Left ventricle myocardium inferior (tissue), 1 donor: ENCODE data around the gene LARP1. TPM values are rescaled to one million over a fixed set of nuclear protein-coding genes. Genes with fewer than 3 reads are reported as not detected.
"Not testable (repeated sequence)": the region's sequence is repeated elsewhere in the genome, so short reads cannot be mapped to it uniquely, and the experiment has no call there.

Experiments
- DNase-seq: peaks from one replicate; pipeline ENCODE4 v3.0.0-alpha.2; 2020
- H3K27ac ChIP-seq: fragments of 200-600 bp; replicated peaks from 2 replicates; pipeline ENCODE4 v1.8.0; 2021
- H3K27me3 ChIP-seq: fragments of 200-600 bp; 2 replicates; pipeline ENCODE4 v1.8.0; 2021; ENCODE audit warnings: low read depth
- H3K36me3 ChIP-seq: fragments of 200-600 bp; 2 replicates; pipeline ENCODE4 v1.8.0; 2021
- H3K4me1 ChIP-seq: fragments of 200-600 bp; 2 replicates; pipeline ENCODE4 v1.8.0; 2021
- H3K4me3 ChIP-seq: fragments of 200-600 bp; 2 replicates; pipeline ENCODE4 v1.8.0; 2021; ENCODE audit warnings: mild to moderate bottlenecking, moderate library complexity
- H3K9me3 ChIP-seq: fragments of 200-600 bp; replicated peaks from 2 replicates; pipeline ENCODE4 v1.8.0; 2021
- CTCF ChIP-seq: fragments of 200-600 bp; IDR thresholded peaks from 2 replicates; pipeline ENCODE4 v1.8.0; 2021; ENCODE audit warnings: antibody characterized with exemption, mild to moderate bottlenecking, borderline replicate concordance
- intact Hi-C: fragments of 100-400 bp; cut with micrococcal nuclease; formaldehyde crosslinking; loops from one replicate; pipeline ENCODE4 v1.11.0; 2022
- total RNA-seq: library from RNA; stranded (reverse); fragmentation: NEBNext Ultra II Directional; extraction: Animal tissue kit (Norgen Biotek cat#: 25700); gene quantifications from one replicate; pipeline ENCODE4 v1.2.1, GENCODE V29; 2021
- donor health status: DM: no; HTN: yes; CAD: no; lungs with severe emphysema.

The LARP1 gene
- total RNA-seq, 1 donor from 2014 or later, result 148 TPM

- Histone ChIP-seq H3K9me3 (no peaks in the 10 kb centered on the region), H3K4me3 (no peak overlapping the region), H3K27ac (no peak overlapping the region), H3K27me3 (no peaks in the 10 kb centered on the region), H3K36me3 (no peaks in the 10 kb centered on the region), H3K4me1 (peaks cover 46% of the 10 kb centered on the region)
- DNase-seq, result no peak
- intact Hi-C loops, result no loop called here
- TF ChIP-seq CTCF, result no peak
These were observed 5.7 kb upstream of the LARP1 start for GRCh38 chr5:154749491-154749890.

DNA sequence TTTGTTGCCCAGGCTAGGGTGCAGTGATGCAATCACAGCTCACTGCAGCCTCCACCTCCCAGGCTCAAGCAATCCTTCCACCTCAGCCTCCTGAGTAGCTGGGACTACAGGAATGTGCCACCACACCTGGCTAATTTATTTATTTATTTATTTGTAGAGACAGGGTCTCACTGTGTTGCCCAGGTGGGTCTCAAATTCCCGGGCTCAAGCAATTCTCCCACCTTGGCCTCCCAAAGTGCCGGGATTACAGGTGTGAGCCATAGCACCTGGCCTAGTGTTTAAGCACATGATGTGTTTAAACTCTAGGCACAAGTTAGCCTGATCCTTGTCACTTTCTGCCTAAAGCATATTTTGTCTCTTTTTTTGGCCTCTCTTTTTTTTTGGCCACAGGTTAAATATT, 4.5 kb upstream of the LARP1 start:
- H3K36me3 ChIP-seq, intact Hi-C loops, H3K4me3 ChIP-seq, H3K9me3 ChIP-seq, H3K27me3 ChIP-seq, DNase-seq, H3K27ac ChIP-seq: not testable (repeated sequence)
- peaks cover 54% of the 10 kb centered on the region for H3K4me1 ChIP-seq

DNA sequence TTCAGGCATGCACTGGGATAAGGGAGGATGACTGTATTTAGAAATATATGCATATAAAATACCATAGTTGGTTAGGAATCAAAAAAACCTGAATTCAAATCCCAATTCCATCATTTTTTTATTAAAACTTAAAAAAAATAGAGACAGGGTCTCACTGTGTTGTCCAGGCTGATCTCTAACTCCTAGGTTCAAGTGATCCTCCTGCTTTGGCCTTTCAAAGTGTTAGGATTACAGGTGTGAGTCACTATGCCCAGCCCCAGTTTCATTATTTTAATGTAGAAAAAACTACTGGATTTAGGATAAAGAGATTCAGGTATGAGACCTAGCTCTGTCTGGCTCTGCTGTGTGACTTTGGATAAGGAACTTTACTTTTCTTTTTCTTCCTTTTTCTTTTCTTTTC, 3.3 kb upstream of the LARP1 start:
- DNase-seq, result no peak
- H3K36me3 ChIP-seq, result no peaks in the 10 kb centered on the region
- H3K4me1 ChIP-seq, result peaks cover 57% of the 10 kb centered on the region
- no peaks in the 10 kb centered on the region for H3K9me3 ChIP-seq
- H3K27me3 ChIP-seq, result no peaks in the 10 kb centered on the region
- no peak for TF ChIP-seq CTCF
- no peak overlapping the region for H3K4me3 ChIP-seq
- H3K27ac ChIP-seq, result no peak overlapping the region
- intact Hi-C loops, result no loop called here

GRCh38 chr5:154753792-154754191, 1.4 kb upstream of the LARP1 start:
- peaks cover 58% of the 10 kb centered on the region for H3K4me1 ChIP-seq
- H3K27ac ChIP-seq, result peak overlapping the region; percentile 97
- no peaks in the 10 kb centered on the region for H3K36me3 ChIP-seq
- no peak for TF ChIP-seq CTCF
- peak; percentile 61 for DNase-seq
- H3K9me3 ChIP-seq, result no peaks in the 10 kb centered on the region
- peak overlapping the region; percentile 92 for H3K4me3 ChIP-seq
- no peaks in the 10 kb centered on the region for H3K27me3 ChIP-seq
- intact Hi-C loops, result no loop called here

DNA sequence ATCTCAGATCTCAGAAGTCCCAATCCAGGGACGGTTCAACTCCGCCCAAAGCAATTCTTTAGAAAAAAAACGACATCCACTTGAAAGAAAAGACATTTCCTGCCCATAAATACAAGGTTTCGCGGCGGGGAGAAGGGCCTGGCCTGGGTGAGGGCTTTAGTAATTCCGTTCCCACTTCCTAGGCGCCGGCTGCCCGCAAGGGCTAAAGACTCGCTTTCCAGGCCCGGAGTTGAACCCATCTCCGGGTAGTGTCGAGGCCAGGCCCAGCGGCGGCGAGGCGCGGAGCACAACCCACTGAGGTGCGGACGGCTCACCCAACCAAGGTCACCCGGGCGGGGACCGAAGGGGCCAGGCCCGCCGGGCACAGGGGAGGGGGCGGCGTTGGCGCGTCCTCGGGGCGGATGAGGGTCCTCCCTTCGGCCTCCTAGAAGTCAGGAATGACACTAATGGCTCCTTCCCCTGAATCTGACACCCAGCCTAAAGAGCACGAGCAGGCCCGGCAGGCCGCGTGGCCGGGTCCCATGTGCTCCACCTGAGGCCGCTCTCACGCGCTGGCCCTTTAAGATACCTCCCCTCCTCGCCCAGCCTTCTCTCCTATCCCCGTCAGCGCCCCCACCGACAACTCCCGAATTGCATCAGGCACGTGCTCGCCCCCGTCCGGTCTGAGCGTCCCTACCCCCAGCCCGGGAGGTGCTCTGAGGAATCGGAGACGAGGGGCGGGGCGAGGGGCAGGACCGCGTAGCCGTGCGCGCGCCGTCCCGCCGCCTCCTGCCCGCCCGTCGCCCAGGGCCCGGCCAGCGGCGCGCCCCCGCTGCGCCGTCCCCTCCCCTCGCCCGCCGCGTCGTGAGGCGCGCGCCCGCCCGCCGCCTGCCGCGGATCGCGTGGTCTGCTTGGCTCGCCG, 467 bp upstream of the LARP1 start:
- Histone ChIP-seq H3K27ac (peak overlapping the region; percentile 97), H3K4me1 (peaks cover 63% of the 10 kb centered on the region), H3K27me3 (no peaks in the 10 kb centered on the region), H3K9me3 (no peaks in the 10 kb centered on the region), H3K36me3 (no peaks in the 10 kb centered on the region), H3K4me3 (peak overlapping the region; percentile 92)
- intact Hi-C loops, result no loop called here
- peak; percentile 45 for TF ChIP-seq CTCF
- peak; percentile 100 for DNase-seq
